ENCODE measurements around the gene ZDHHC22. TPM values are rescaled to one million over a fixed set of nuclear protein-coding genes. Genes with fewer than 3 reads are reported as not detected.

Gene ZDHHC22
- total RNA-seq, 1 donor from 2014 or later, result 0.14 TPM

DNA sequence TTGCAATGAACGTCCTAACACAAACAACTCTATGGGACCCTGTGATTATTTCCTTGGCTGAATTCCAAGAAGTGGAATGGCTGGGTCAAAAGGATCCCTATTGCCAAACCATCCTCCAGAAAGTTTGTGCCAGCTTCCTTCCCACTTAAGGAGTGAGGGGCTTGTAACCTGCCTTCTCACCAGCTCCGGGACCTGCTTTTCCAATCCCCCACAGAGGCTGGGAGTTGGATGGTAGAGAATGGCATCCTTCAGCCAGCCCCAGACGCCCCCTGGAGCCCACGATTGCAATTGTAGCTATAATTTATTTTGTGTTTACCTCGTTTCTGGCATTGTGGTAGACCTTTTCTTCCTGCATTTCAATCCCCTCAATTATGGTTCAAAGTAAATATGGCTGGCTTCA, 9.7 kb upstream of the ZDHHC22 start:
- Mint-ChIP-seq H3K4me3 (ENCODE audit: low read depth) (no peak overlapping the region), H3K36me3 (ENCODE audit: insufficient read depth) (no peaks in the 10 kb centered on the region), H3K4me1 (ENCODE audit: low read depth) (no peaks in the 10 kb centered on the region), H3K27ac (no peak overlapping the region), H3K27me3 (peaks cover 42% of the 10 kb centered on the region), H3K9me3 (ENCODE audit: low read depth) (no peaks in the 10 kb centered on the region)
- TF ChIP-seq, protein P1, sequence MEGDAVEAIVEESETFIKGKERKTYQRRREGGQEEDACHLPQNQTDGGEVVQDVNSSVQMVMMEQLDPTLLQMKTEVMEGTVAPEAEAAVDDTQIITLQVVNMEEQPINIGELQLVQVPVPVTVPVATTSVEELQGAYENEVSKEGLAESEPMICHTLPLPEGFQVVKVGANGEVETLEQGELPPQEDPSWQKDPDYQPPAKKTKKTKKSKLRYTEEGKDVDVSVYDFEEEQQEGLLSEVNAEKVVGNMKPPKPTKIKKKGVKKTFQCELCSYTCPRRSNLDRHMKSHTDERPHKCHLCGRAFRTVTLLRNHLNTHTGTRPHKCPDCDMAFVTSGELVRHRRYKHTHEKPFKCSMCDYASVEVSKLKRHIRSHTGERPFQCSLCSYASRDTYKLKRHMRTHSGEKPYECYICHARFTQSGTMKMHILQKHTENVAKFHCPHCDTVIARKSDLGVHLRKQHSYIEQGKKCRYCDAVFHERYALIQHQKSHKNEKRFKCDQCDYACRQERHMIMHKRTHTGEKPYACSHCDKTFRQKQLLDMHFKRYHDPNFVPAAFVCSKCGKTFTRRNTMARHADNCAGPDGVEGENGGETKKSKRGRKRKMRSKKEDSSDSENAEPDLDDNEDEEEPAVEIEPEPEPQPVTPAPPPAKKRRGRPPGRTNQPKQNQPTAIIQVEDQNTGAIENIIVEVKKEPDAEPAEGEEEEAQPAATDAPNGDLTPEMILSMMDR (IDR thresholded peaks at IDR 0.05; ENCODE audit: unreplicated experiment), result peak; percentile 69
- no peak for DNase-seq (ENCODE audit: low spot score, unreplicated experiment)

DNA sequence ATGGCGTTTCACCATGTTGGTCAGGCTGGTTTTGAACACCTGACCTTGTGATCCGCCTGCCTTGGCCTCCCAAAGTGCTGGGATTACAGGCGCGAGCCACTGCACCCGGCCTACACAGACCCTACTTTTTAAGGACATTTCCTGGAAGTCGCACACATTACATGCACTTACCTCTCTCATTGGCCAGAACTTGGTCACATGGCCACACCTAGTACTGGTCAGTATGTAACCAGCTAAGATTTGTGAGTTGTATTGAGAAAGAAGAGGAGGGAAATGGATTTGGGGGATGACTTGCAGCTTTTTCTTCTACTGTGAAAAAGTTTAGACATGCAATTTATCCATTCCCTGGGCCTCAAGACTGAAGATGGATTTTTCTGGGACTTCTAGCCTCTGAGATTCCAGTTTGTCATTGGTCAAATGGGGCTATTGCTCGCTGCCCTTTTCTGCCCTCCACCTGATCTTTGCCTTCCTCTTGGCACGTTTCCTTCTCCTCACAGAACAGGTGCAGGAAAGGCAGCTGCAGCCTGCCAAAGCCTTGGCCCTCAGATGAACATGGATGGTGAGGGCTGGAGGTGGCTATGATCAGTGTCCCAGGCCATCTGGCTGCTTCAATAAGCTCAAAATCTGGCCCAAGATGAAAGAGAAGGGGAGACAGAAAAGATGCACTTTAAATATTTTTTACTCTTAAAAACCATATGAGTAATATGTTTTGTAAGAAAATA, 7.1 kb upstream of the ZDHHC22 start:
- Mint-ChIP-seq H3K27me3 (peaks cover 51% of the 10 kb centered on the region), H3K4me1 (ENCODE audit: low read depth) (no peaks in the 10 kb centered on the region), H3K27ac (no peak overlapping the region), H3K9me3 (ENCODE audit: low read depth) (no peaks in the 10 kb centered on the region), H3K36me3 (ENCODE audit: insufficient read depth) (no peaks in the 10 kb centered on the region), H3K4me3 (ENCODE audit: low read depth) (no peak overlapping the region)
- no peak for DNase-seq (ENCODE audit: low spot score, unreplicated experiment)
- TF ChIP-seq, protein P1 (IDR thresholded peaks at IDR 0.05; ENCODE audit: unreplicated experiment), result no peak

DNA sequence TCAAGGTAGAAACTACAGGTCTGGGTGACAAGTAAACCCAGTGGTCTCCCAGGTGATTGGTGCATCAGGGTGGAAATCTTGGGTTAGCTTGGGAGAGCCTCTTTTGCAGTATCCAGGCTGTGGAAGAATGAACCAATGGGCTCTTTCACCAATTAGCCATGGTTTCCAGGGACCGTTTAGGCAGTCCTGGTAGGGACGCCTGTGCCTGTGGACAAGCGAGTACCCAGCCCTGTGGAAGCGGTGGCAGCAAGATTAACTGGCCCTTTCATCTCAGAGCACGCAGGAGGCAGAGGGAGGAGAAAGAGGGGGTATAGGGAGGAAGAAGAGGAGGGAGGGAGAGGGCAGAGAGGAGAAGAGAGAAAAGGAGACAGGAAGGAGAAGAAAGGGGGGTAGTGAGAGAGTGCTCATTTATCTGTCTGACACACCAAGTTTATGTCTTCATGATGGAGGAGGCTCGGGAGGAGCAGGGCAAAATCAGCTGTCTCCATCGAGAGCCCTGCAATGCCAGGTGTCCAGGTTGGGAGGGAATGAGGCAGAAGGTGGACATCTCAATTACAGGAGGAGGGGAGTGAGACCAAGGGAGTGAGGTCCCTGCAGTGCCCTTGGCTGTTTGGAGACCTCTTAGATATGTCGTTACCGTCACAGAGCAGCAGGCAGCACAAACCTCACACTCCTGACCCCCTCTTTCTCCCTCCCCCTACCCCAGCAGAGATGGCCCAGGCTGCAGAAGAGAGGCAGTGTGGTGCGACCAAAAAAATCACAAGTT, 4.6 kb upstream of the ZDHHC22 start:
- Mint-ChIP-seq H3K27ac (no peak overlapping the region), H3K9me3 (ENCODE audit: low read depth) (no peaks in the 10 kb centered on the region), H3K4me3 (ENCODE audit: low read depth) (no peak overlapping the region), H3K36me3 (ENCODE audit: insufficient read depth) (no peaks in the 10 kb centered on the region), H3K27me3 (peaks cover 65% of the 10 kb centered on the region), H3K4me1 (ENCODE audit: low read depth) (peaks cover 7% of the 10 kb centered on the region)
- TF ChIP-seq, protein P1 (IDR thresholded peaks at IDR 0.05; ENCODE audit: unreplicated experiment), result no peak
- no peak for DNase-seq (ENCODE audit: low spot score, unreplicated experiment)

DNA sequence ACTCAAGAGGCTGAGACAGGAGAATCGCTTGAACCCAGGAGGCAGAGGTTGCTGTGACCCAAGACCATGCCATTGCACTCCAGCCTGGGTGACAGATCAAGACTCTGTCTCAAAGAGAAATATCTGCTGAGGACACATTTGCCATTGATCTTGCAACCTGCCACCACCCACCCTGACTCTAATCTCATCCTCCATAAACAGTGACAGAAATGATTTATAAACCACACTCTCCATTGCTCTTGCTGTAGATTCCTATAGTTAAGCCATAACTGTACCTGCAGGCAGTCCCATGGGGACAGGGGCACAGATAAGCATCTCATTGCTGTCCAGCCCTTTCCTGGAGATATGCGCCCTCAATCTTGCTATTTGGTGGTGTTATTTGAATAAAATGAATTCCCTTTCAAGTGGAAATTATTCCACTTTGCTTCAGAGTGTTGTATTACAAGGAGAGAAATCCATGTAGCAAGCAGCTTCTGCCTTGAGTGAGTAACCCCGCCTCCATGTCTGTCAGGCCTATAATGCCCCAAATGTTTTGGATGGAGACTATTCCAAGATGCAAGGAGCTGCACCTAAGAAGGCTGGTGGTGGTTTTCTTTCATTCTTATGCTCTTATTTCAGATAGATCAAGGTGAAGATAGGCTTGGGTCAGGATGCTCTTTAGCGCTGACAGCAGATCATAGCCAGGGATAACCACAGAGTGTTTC, 3.0 kb upstream of the ZDHHC22 start:
- no peak overlapping the region for H3K27ac Mint-ChIP-seq
- no peak overlapping the region for H3K4me3 Mint-ChIP-seq (ENCODE audit: low read depth)
- H3K4me1 Mint-ChIP-seq (ENCODE audit: low read depth), result peaks cover 13% of the 10 kb centered on the region
- no peak for DNase-seq (ENCODE audit: low spot score, unreplicated experiment)
- no peaks in the 10 kb centered on the region for H3K36me3 Mint-ChIP-seq (ENCODE audit: insufficient read depth)
- H3K9me3 Mint-ChIP-seq (ENCODE audit: low read depth), result no peaks in the 10 kb centered on the region
- TF ChIP-seq, protein P1 (IDR thresholded peaks at IDR 0.05; ENCODE audit: unreplicated experiment), result no peak
- peaks cover 77% of the 10 kb centered on the region for H3K27me3 Mint-ChIP-seq

DNA sequence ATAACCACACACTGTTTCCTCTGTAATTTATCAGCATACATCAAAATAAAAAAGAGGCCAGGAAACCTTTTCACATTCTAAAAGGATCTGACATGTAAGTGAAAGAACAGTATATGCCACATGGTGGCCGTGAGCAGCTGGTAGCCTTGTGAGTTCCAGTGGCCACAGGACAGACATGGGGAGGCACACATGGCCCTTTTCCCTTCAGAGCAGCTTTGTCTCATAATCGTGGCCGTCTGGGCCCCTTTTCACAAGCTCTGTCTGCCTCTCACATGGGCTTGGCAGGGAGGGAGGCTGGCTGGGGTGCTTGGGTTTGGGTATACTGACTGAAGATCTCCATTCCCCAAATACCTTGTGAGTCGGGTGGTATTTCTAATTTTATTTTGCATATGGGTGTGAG, 1.5 kb upstream of the ZDHHC22 start:
- Mint-ChIP-seq H3K27me3 (peaks cover 83% of the 10 kb centered on the region), H3K9me3 (ENCODE audit: low read depth) (no peaks in the 10 kb centered on the region), H3K36me3 (ENCODE audit: insufficient read depth) (no peaks in the 10 kb centered on the region), H3K4me3 (ENCODE audit: low read depth) (no peak overlapping the region), H3K27ac (no peak overlapping the region), H3K4me1 (ENCODE audit: low read depth) (peaks cover 13% of the 10 kb centered on the region)
- DNase-seq (ENCODE audit: low spot score, unreplicated experiment), result no peak
- TF ChIP-seq, protein P1 (IDR thresholded peaks at IDR 0.05; ENCODE audit: unreplicated experiment), result no peak
